Neural cell (in vitro differentiated cells): ENCODE data around the gene N4BP2.

Source experiments
- CTCF ChIP-seq: fragments of 450-650 bp; IDR thresholded peaks from 2 replicates; pipeline ENCODE4 v1.5.1; 2014; ENCODE audit warnings: antibody characterized with exemption, mild to moderate bottlenecking, moderate library complexity; ENCODE audit not compliant: poor library complexity, severe bottlenecking
- EP300 ChIP-seq: fragments of 450-650 bp; conservative IDR thresholded peaks from 2 replicates; pipeline ENCODE4 v1.6.1; 2014; ENCODE audit warnings: antibody characterized with exemption, mild to moderate bottlenecking, moderate library complexity; ENCODE audit not compliant: poor library complexity, severe bottlenecking
- EZH2 ChIP-seq: fragments of 200-600, 300-800 bp; shearing (Covaris generic), sonication (generic); IDR thresholded peaks from 2 replicates; pipeline ENCODE4 v1.6.1; 2014; ENCODE audit warnings: antibody characterized with exemption, low read length, borderline replicate concordance, mild to moderate bottlenecking; ENCODE audit not compliant: insufficient read depth, poor library complexity, severe bottlenecking
- MXI1 ChIP-seq: fragments of 450-650 bp; conservative IDR thresholded peaks from 2 replicates; pipeline ENCODE4 v1.6.1; 2014; ENCODE audit warnings: antibody characterized with exemption, mild to moderate bottlenecking; ENCODE audit not compliant: poor library complexity, severe bottlenecking
- POLR2AphosphoS5 ChIP-seq: IDR thresholded peaks from 2 replicates; pipeline ENCODE4 v1.6.1; 2012
- RAD21 ChIP-seq: fragments of 450-650 bp; conservative IDR thresholded peaks from 2 replicates; pipeline ENCODE4 v1.6.1; 2014; ENCODE audit warnings: antibody characterized with exemption, mild to moderate bottlenecking, moderate library complexity
- REST ChIP-seq: IDR thresholded peaks from 2 replicates; pipeline ENCODE4 v1.6.1; 2012; ENCODE audit warnings: borderline replicate concordance
- TAF1 ChIP-seq: IDR thresholded peaks from 2 replicates; pipeline ENCODE4 v1.6.1; 2012; ENCODE audit warnings: low read depth

GRCh38 chr4:40195182-40196177 lies 138.8 kb downstream of the N4BP2 start:
- TF ChIP-seq EP300: no peak
- no peak for TF ChIP-seq EZH2
- no peak for TF ChIP-seq TAF1
- no peak for TF ChIP-seq CTCF
- TF ChIP-seq MXI1: no peak
- no peak for TF ChIP-seq POLR2AphosphoS5
- no peak for TF ChIP-seq REST
- no peak for TF ChIP-seq RAD21
